BE2C (cell line): ENCODE data around the gene PRRC2B.

Source experiments
- DNase-seq: peaks from one replicate; pipeline ENCODE4 v3.0.0-alpha.2; 2020
- H3K27me3 ChIP-seq: fragments of 250-450 bp; sonication (Bioruptor Pico); 2 replicates; pipeline ENCODE4 v1.5.1; 2020; ENCODE audit warnings: mild to moderate bottlenecking
- H3K36me3 ChIP-seq: fragments of 250-450 bp; sonication (Bioruptor Pico); 2 replicates; pipeline ENCODE4 v1.5.1; 2020; ENCODE audit warnings: mild to moderate bottlenecking
- H3K4me1 ChIP-seq: fragments of 250-450 bp; sonication (Bioruptor Pico); 2 replicates; pipeline ENCODE4 v1.5.1; 2020
- H3K4me3 ChIP-seq: 2 replicates; pipeline ENCODE4 v1.5.1; 2011; ENCODE audit warnings: low read depth, low read length
- H3K9me3 ChIP-seq: fragments of 250-450 bp; sonication (Bioruptor Pico); 2 replicates; pipeline ENCODE4 v1.5.1; 2020
- TF ChIP-seq, protein P1 (sequence below): IDR thresholded peaks from 2 replicates; pipeline ENCODE4 v1.5.1; 2012; ENCODE audit warnings: mild to moderate bottlenecking, low read depth, low read length

PRRC2B gene

DNA sequence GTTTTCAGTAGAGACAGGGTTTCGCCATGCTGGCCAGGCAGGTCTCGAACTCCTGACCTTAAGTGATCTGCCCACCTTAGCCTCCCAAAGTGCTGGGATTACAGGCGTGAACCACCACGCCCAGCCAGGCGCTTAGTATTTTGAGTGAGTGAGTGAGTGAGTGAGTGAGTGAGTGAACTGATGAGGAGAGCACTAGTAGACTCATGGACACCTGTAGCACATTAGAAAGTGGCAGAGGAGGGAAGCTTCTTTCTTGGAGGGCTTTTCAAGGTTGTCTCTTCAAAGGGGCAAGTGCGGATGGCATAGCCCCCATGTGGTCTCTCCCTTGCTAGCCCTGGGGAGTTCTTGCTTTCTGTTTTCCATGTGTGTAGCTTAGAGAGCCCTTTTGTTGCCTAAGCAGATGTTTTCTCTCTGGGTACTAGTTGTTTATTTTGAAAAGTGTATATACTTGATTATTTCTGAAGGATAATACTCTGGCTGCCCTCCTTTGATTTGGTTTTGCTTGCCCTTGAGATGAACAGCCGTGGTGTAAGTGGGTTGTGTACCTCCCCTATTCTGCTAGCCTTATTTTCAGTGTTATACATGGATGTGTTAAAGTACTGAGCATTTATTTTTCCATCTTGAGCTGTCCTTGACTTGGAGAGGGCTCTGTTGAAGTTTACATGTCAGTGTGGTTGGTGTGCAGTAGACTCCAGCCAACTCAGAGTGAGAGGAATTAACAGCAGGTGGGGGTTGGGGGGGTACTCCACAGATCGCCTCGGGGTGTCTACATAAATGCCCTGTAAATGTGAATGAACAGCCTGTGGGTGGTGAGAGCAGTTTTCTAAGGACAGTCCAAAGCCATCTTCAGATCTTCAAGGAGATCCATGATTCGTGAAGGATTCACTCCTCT, 35.5 kb downstream of the PRRC2B start:
- Histone ChIP-seq H3K4me1 (no peaks in the 10 kb centered on the region), H3K27me3 (no peaks in the 10 kb centered on the region), H3K4me3 (no peak overlapping the region), H3K9me3 (no peaks in the 10 kb centered on the region), H3K36me3 (peaks cover 50% of the 10 kb centered on the region)
- DNase-seq, result no peak
- TF ChIP-seq, protein P1, sequence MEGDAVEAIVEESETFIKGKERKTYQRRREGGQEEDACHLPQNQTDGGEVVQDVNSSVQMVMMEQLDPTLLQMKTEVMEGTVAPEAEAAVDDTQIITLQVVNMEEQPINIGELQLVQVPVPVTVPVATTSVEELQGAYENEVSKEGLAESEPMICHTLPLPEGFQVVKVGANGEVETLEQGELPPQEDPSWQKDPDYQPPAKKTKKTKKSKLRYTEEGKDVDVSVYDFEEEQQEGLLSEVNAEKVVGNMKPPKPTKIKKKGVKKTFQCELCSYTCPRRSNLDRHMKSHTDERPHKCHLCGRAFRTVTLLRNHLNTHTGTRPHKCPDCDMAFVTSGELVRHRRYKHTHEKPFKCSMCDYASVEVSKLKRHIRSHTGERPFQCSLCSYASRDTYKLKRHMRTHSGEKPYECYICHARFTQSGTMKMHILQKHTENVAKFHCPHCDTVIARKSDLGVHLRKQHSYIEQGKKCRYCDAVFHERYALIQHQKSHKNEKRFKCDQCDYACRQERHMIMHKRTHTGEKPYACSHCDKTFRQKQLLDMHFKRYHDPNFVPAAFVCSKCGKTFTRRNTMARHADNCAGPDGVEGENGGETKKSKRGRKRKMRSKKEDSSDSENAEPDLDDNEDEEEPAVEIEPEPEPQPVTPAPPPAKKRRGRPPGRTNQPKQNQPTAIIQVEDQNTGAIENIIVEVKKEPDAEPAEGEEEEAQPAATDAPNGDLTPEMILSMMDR, result no peak

DNA sequence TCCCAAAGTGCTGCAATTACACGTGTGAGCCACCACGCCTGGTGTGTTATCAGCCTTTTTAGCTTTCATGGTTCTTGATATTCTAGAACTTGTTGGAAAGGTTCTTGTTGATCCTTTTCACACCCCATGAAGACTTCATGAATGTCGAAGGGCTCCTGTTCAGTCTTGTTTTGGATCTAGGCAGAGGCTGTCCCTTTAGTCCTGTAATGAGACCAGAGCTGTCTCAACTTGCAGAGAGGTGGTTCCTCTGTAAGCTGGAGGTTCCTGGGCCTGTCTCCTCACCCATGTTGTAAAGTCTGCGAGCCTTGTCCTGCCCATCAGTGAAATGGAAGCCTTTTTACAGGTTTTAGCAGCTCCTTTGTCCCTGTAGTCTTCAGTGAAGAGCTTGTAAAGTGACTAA, 38.2 kb downstream of the PRRC2B start:
- peaks cover 69% of the 10 kb centered on the region for H3K36me3 ChIP-seq
- DNase-seq, result no peak
- H3K4me3 ChIP-seq, result no peak overlapping the region
- no peaks in the 10 kb centered on the region for H3K27me3 ChIP-seq
- H3K9me3 ChIP-seq, result no peaks in the 10 kb centered on the region
- TF ChIP-seq, protein P1, result no peak
- H3K4me1 ChIP-seq, result no peaks in the 10 kb centered on the region

DNA sequence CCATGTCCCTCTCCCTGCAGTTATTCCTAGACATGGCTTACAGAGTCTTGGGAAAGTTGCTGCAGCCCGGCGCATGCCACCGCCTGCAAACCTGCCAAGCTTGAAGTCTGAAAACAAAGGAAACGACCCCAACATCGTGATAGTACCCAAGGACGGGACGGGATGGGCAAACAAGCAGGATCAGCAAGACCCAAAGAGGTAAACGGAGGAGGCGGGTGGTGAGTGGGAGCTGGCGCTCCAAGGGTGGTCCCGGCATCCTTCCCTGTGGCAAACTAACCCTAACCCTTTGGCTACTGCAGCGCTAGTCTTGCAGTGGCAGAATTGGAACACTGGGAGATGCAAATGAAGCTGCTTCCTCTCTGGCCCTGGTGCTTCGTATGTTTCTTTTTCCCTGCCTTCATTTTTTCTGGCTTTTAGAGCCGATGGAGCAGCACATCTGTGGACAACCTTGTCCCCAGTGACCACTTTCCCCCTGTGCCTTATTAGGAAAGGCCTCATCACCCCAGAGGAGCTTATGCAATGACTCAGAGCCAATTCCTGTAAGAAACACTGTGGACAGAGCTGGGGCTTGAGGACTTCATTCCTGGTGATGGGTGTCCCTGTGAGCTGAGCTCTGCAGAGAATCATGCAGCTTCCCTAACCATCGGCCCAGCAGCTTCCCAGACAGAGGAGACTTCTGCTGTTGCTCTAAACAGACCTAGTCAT, 38.9 kb downstream of the PRRC2B start:
- Histone ChIP-seq H3K4me3 (no peak overlapping the region), H3K36me3 (peaks cover 76% of the 10 kb centered on the region), H3K9me3 (no peaks in the 10 kb centered on the region), H3K4me1 (no peaks in the 10 kb centered on the region), H3K27me3 (no peaks in the 10 kb centered on the region)
- TF ChIP-seq, protein P1, result no peak
- no peak for DNase-seq

GRCh38 chr9:131433302-131433854, 39.5 kb downstream of the PRRC2B start:
- DNase-seq, result no peak
- H3K36me3 ChIP-seq, result peaks cover 82% of the 10 kb centered on the region
- H3K27me3 ChIP-seq, result no peaks in the 10 kb centered on the region
- H3K9me3 ChIP-seq, result no peaks in the 10 kb centered on the region
- H3K4me1 ChIP-seq, result no peaks in the 10 kb centered on the region
- H3K4me3 ChIP-seq, result no peak overlapping the region
- TF ChIP-seq, protein P1, result no peak

DNA sequence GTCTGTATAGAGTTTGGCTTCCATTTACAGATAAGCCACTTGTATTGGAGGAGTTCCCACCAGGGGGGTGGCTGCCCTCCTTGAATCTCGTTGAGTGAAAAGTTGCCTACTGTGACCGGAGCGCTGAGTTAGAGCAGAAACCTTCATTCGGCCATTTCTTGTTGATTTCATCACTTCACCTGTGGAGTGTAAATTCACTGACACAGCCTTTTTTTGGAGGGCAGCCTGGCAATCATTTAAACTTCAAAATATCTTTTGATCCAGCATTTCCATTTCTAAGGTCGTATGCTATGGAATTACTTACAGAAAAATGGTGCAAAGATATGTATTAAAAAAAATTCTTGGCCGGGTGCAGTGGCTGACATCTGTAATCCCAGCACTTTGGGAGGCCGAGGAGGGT, 40.8 kb downstream of the PRRC2B start:
- Histone ChIP-seq H3K9me3 (no peaks in the 10 kb centered on the region), H3K36me3 (peaks cover 95% of the 10 kb centered on the region), H3K4me1 (no peaks in the 10 kb centered on the region), H3K27me3 (no peaks in the 10 kb centered on the region), H3K4me3 (no peak overlapping the region)
- TF ChIP-seq, protein P1, result no peak
- DNase-seq, result no peak

DNA sequence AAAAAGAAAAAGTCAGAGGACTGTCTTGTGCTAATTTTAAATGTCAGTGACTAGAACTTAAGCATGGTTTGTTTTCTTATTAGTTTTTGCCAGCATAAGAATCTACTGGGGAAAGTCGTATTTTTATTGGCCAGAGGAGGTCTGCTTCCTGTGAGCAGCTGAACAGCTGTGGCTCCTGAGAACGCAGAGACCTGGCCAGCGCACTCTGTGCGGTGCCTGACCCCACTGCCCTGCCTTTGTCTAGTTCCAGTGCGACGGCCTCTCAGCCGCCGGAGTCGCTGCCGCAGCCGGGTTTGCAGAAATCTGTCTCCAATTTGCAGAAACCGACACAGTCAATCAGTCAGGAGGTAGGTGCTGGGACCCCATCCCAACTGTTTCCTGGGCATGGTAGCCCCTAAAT, 42.5 kb downstream of the PRRC2B start:
- H3K9me3 ChIP-seq, result no peaks in the 10 kb centered on the region
- H3K4me3 ChIP-seq, result no peak overlapping the region
- TF ChIP-seq, protein P1, result no peak
- peaks cover 92% of the 10 kb centered on the region for H3K36me3 ChIP-seq
- DNase-seq, result no peak
- no peaks in the 10 kb centered on the region for H3K27me3 ChIP-seq
- H3K4me1 ChIP-seq, result no peaks in the 10 kb centered on the region
